NCI-H2081 (cell line): ENCODE measurements around the gene BANK1.

Experiments
- DNase-seq, 2 experiments: peaks; one replicate each; lab custom pipeline; 2025; lab: John Stamatoyannopoulos, UW

Gene BANK1

DNA sequence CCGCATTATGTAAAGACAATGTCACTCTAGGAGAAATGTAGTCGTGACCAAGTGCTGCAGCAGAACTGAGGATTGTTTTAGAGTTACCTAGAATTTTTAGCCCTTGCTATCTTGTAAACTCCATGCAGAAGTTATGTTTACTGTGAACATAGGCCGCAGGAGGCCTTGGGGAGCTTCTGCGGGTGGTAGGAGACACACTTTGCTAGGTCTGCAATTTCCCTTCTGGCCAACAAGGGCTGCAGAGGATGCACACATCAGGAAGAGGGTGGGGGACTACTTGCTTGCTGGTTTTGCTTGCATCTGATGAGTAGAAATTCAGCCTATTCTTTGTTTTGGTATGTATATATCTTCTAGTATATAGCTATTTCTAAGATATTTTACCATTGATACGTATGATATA lies 23.1 kb downstream of the BANK1 start:
- no peak for DNase-seq

DNA sequence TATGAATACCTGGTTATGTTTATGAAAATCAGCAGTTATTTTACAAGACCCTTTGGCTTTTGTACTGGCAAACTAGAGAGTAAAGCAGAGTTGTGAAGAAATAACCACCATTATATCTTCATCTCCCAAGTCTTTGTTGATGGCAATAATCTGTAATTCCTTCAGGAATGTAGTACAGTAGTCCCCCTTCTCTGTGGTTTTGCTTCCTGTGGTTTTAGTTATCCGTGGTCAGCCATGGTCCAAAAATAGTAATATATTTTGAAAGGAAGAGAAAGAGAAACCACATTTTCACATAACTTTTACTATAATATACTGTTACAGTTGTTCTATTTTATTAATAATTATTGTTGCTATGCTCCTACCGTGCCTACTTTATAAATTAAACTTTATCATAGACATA lies 27.8 kb downstream of the BANK1 start:
- DNase-seq = no peak

DNA sequence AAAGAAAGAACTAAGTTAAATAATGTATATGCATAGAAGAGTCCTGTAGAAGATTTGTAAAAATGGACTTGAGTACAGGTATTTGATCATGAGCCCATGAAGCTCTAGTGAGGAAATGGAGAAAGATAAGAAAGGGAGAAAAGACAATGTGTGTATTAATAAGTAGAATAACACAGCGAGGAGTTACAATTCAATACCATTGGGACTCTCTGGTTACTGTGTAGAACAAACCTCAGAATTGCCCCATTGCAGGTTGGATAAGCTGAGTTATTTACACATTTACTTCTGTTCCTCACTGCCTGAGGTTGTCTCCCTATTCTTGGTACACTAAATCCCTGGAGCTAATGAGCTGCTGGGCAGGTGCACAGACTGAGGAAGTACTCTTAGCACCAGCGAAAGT lies 33.3 kb downstream of the BANK1 start:
- DNase-seq = no peak

DNA sequence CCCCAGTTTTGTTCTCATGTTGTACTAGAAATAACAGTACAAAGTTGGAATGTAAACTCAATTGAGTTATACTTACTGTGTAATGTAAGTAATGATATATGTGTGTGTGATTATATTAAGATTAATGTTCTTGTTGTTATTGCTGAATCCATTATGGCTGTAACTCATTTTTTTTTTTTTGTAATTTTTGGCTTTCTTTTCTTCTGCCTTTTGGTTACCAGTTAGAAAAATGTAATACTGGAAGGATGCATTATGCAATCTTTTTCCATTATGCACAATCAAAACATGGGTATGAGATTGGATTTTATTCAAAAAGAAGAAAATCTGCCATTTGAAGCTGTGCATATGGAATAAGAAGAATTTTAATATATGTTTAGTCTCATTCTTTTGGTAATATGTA lies 34.0 kb downstream of the BANK1 start:
- DNase-seq = no peak

- DNase-seq = no peak
Observed at GRCh38 chr4:101825953-101826352, 35.4 kb downstream of the BANK1 start.

- no peak for DNase-seq
Observed at GRCh38 chr4:101831816-101832215, 41.3 kb downstream of the BANK1 start.

GRCh38 chr4:101833480-101833879 lies 43.0 kb downstream of the BANK1 start:
- no peak for DNase-seq

DNA sequence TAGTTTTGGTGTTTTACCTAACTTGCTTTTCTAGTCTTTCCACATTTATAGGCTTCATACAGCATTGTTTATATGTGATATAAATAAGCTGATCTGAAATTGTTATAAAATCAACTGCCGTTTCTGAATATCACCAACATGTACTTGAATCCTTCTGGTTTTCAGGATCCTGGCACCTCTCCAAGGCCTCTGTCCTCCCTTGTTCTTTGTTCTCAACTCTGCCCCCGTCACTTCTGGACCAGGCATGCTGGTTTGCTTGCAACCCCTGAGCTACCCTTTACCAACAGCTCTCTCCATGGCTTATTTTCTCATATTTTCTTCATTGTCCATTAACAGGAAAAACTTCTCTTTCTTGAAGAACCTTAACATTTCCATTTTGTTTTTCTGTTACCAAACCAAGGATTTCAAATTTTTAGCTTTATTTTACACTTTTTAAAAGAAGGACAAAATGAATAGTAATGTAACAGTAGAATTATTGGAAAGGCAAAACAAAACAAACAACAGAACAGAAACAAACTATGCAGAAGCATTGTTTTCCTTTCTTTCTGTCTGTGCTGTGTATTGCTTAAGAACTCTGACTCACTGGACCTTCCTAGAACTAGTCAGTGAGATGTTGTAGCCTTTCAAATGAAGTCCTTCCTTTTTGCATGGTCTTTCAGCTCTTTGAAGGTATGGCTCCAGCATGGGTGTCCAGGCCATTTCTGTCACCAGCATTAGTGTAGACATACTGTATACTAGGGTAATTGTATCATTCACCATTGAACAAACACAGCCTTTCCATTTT lies 44.8 kb downstream of the BANK1 start:
- peak; percentile 6 to 45 for DNase-seq

GRCh38 chr4:101843054-101843453 lies 52.5 kb downstream of the BANK1 start:
- no peak for DNase-seq

- no peak for DNase-seq
Observed at GRCh38 chr4:101846550-101846949, 56.0 kb downstream of the BANK1 start.

- no peak for DNase-seq
Observed at GRCh38 chr4:101850698-101851097, 60.2 kb downstream of the BANK1 start.

DNA sequence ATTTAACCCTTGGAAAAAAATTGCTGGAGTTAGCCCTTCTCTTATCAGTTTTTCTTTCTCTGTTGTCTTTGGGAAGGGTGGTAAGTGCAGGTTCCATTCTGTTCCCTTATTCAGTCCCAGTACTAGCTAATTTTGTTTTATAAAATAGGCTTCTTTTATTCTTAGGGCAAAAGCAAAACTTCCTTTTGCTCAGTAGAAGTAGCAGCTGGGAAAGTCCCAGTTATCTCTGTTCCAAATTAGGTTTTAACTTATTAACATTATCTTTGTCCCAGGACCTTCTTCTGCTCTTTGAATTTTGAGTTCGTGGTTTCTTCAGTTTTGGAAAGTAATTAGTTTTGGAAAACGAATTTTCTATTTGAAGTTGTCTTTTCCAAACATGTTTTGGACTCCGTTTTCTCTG lies 61.1 kb downstream of the BANK1 start:
- no peak for DNase-seq

DNA sequence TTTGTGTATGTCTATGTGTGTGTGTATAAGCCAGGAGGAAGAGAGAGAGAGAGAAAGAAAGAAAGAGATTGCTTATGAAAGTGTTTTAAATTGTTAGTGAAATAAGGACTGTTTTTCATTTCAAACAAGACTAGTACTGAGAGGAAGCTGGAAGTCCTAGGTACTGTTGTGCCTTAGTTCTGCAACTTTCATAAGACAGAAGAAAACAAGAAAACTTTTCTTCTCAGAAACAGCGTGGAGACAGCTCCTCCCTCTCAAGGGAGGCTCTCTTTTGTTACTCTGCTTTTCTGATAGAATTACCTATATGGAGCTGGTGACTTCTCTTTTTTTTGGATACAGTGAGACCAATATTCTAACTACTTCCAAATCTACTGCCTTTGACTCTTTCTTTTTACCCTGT lies 62.5 kb downstream of the BANK1 start:
- no peak for DNase-seq

GRCh38 chr4:101853691-101854090 lies 63.2 kb downstream of the BANK1 start:
- no peak for DNase-seq

GRCh38 chr4:101855239-101855638 lies 64.7 kb downstream of the BANK1 start:
- no peak for DNase-seq

GRCh38 chr4:101856149-101856548 lies 65.6 kb downstream of the BANK1 start:
- DNase-seq = no peak

DNA sequence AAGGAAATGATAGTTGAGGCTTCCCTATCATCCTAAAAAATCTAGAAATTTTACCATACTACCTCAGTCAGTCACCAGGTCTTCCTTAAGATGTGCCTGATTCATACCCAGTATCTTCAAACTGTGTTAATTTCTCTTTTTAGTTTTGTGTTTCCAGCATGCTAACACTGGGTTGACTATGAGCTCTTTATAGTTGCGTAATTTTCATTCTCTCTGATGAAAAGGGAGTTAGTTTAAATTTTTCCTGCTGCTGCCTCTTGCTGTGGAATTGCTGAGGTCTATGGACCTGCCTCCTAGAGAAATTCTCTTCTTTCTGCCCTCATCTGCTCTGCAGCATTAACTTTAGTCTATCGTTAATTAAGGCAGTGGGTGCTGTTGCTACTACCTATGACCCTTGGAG lies 66.6 kb downstream of the BANK1 start:
- no peak for DNase-seq

- no peak for DNase-seq
Observed at GRCh38 chr4:101858641-101859040, 68.1 kb downstream of the BANK1 start.

DNA sequence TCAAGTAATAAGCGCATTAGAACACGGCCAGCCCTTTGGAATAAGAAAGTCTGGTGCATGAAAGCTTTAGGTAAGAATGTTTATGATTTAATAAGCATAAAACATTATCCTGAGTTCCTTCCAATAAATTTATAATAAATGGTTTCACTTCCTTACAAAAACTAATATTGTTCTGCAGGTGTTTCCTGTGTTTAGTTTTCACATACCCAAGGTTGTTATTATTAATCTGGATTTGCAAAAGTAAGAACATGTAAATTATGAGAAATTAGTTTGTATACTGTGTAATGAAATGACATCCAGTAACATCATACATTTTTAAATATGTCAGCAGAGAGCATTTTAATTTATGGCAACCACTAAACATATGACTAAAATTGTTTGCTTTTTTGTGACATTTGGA lies 72.1 kb downstream of the BANK1 start:
- no peak for DNase-seq

DNA sequence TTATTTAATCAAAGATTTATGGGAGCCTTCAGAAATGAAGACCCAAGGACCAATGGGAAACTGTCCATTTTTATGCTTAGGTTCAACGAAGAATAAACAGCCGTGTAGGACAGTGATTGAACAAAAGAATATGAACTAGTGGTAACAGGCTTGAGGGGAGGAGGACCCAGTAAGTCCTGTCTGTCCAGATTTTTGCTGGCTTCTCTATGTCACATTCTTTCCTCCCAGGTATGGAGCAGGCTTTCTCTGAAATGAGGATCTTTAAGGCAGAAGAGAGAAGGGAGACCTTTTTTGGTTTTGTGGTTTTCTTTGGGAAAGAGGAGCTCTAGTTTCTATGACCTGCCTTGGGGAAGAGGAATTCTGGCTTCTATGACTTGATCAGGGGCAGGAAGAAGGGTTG lies 74.1 kb downstream of the BANK1 start:
- DNase-seq = no peak

- DNase-seq = no peak
Observed at GRCh38 chr4:101865501-101866062, 75.1 kb downstream of the BANK1 start.

GRCh38 chr4:101870874-101871273 lies 80.3 kb downstream of the BANK1 start:
- DNase-seq = no peak

- no peak for DNase-seq
Observed at GRCh38 chr4:101871962-101872676, 81.6 kb downstream of the BANK1 start.
